ENCODE results near the gene COBL.

DNA sequence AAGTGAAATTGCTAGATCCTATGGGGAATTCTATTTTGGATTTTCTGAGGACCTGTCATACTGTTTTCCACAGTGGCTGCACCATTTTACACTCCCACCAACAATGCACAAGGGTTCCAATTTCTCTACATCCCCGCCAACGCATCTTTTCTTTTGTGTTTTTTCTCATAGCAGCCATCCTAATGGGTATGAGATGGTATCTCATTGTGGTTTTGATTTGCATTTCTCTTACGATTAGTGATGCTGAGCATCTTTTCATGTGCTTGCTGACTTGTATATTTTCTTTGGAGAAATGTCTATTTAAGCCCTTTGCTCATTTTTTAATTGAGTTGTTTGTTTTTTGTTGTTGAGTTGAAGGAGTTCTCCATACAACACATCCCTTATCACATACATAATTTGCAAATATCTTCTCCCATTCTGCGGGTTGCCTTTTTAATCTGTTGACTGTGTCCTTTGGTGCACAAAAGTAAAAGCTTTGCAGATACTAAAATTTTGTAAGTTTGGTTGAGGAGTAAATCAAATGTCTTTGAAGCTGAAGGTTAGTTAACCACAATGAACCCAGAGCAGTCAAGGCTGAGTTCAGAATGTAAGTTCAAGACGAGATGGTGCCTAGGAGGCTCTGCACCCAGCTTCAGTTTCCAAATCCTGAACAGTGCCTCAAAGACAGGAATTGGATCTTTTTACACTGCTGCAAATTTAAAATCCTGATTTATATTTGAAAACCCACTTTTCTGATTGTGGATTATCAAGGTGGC is 195.4 kb downstream of the COBL start:
- no peak for TF ChIP-seq POLR2A (IDR thresholded peaks at IDR 0.05)
- TF ChIP-seq, protein P1, sequence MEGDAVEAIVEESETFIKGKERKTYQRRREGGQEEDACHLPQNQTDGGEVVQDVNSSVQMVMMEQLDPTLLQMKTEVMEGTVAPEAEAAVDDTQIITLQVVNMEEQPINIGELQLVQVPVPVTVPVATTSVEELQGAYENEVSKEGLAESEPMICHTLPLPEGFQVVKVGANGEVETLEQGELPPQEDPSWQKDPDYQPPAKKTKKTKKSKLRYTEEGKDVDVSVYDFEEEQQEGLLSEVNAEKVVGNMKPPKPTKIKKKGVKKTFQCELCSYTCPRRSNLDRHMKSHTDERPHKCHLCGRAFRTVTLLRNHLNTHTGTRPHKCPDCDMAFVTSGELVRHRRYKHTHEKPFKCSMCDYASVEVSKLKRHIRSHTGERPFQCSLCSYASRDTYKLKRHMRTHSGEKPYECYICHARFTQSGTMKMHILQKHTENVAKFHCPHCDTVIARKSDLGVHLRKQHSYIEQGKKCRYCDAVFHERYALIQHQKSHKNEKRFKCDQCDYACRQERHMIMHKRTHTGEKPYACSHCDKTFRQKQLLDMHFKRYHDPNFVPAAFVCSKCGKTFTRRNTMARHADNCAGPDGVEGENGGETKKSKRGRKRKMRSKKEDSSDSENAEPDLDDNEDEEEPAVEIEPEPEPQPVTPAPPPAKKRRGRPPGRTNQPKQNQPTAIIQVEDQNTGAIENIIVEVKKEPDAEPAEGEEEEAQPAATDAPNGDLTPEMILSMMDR (IDR thresholded peaks at IDR 0.05) = no peak
